IMR-90 (cell line): ENCODE results near the gene TFIP11. TPM values are rescaled to one million over a fixed set of nuclear protein-coding genes. Genes with fewer than 3 reads are reported as not detected.

Experiments
- ATAC-seq: fragments of 200-7000 bp; cut with Tn5 transposase; 2 replicates; pipeline ENCODE4 v1.9.1; 2020; ENCODE audit warnings: low read depth, mild to moderate bottlenecking, moderate library complexity
- BruUV-seq: library from RNA; stranded (reverse); fragments of 400-500 nt; replicated peaks from 2 replicates; lab custom pipeline; 2021; lab: Mats Ljungman, UMichigan
- CTCF ChIA-PET: fragments of 300-600 bp; formaldehyde crosslinking; extraction: SDS; loops from one replicate; lab custom pipeline; 2021; ENCODE audit warnings: antibody characterized with exemption; lab: Yijun Ruan, JAX
- POLR2A ChIA-PET: fragments of 300-600 bp; sonication (Branson Sonifier 250); formaldehyde crosslinking; loops from one replicate; lab custom pipeline; 2022; ENCODE audit warnings: antibody characterized with exemption; ENCODE audit not compliant: unreplicated experiment; lab: Charles Lee
- DNase-seq: peaks from one replicate; pipeline ENCODE4 v3.0.0; 2013
- H2AFZ ChIP-seq: replicated peaks from 2 replicates; pipeline ENCODE3; 2013; ENCODE audit warnings: low read length, mild to moderate bottlenecking; ENCODE audit not compliant: poor library complexity
- H2AK5ac ChIP-seq: 2 replicates; pipeline ENCODE4 v1.6.1; 2013; ENCODE audit warnings: low read depth, low read length, inconsistent platforms
- H2AK9ac ChIP-seq: replicated peaks from 2 replicates; pipeline ENCODE3; 2013; ENCODE audit warnings: mild to moderate bottlenecking, low read depth, low read length, moderate library complexity; ENCODE audit not compliant: poor library complexity
- H2BK120ac ChIP-seq: 2 replicates; pipeline ENCODE4 v1.6.1; 2013; ENCODE audit warnings: low read depth, low read length, inconsistent platforms
- H2BK15ac ChIP-seq: 3 replicates; pipeline ENCODE4 v1.6.1; 2013; ENCODE audit warnings: low read depth, low read length, inconsistent platforms
- H2BK20ac ChIP-seq: 2 replicates; pipeline ENCODE4 v1.6.1; 2013; ENCODE audit warnings: low read depth, mild to moderate bottlenecking, inconsistent platforms, low read length, moderate library complexity
- H2BK5ac ChIP-seq: 2 replicates; pipeline ENCODE4 v1.6.1; 2013; ENCODE audit warnings: mild to moderate bottlenecking, low read depth, low read length, inconsistent platforms; ENCODE audit not compliant: poor library complexity, severe bottlenecking
- H3K14ac ChIP-seq: replicated peaks from 2 replicates; pipeline ENCODE4 v1.6.1; 2013; ENCODE audit warnings: low read depth, low read length, inconsistent platforms
- H3K18ac ChIP-seq: 2 replicates; pipeline ENCODE4 v1.6.1; 2013; ENCODE audit warnings: low read depth, low read length, control low read depth
- H3K23ac ChIP-seq: 2 replicates; pipeline ENCODE4 v1.6.1; 2013; ENCODE audit warnings: low read depth, low read length, inconsistent platforms
- H3K27ac ChIP-seq: 2 replicates; pipeline ENCODE4 v1.5.1; 2013; ENCODE audit warnings: mild to moderate bottlenecking, control low read depth, low read length; ENCODE audit not compliant: insufficient read depth
- H3K27me3 ChIP-seq: 2 replicates; pipeline ENCODE4 v1.6.1; 2013; ENCODE audit warnings: low read length; ENCODE audit not compliant: control insufficient read depth, insufficient read depth
- H3K36me3 ChIP-seq: 2 replicates; pipeline ENCODE4 v1.6.1; 2013; ENCODE audit warnings: low read length, mixed read lengths; ENCODE audit not compliant: control insufficient read depth, insufficient read depth
- H3K4ac ChIP-seq: 2 replicates; pipeline ENCODE4 v1.6.1; 2013; ENCODE audit warnings: low read depth, low read length, inconsistent platforms
- H3K4me1 ChIP-seq: 2 replicates; pipeline ENCODE4 v1.6.1; 2013; ENCODE audit warnings: low read length, mixed read lengths; ENCODE audit not compliant: control insufficient read depth, insufficient read depth
- H3K4me2 ChIP-seq: 2 replicates; pipeline ENCODE4 v1.6.1; 2013; ENCODE audit warnings: low read depth, mild to moderate bottlenecking, control low read depth, low read length, moderate library complexity
- H3K4me3 ChIP-seq: 2 replicates; pipeline ENCODE4 v1.5.1; 2013; ENCODE audit warnings: low read depth, mild to moderate bottlenecking, control low read depth, low read length, moderate library complexity; ENCODE audit not compliant: insufficient read depth
- H3K56ac ChIP-seq: 2 replicates; pipeline ENCODE4 v1.6.1; 2013; ENCODE audit warnings: low read length, inconsistent platforms; ENCODE audit not compliant: insufficient read depth; ENCODE audit errors: extremely low read depth
- H3K79me1 ChIP-seq, 2 experiments: 2 replicates each; pipeline ENCODE4 v1.6.1; 2013; ENCODE audit warnings: low read length in 2 of 2, inconsistent platforms in 1 of 2, low read depth in 1 of 2
- H3K9ac ChIP-seq: 2 replicates; pipeline ENCODE4 v1.6.1; 2013; ENCODE audit warnings: low read depth, low read length, control low read depth
- H3K9me1 ChIP-seq: 2 replicates; pipeline ENCODE4 v1.6.1; 2013; ENCODE audit warnings: low read length, inconsistent platforms; ENCODE audit not compliant: insufficient read depth
- H3K9me3 ChIP-seq: 2 replicates; pipeline ENCODE4 v1.6.1; 2013; ENCODE audit warnings: low read length; ENCODE audit not compliant: control insufficient read depth, insufficient read depth
- H4K20me1 ChIP-seq: 2 replicates; pipeline ENCODE4 v1.6.1; 2013; ENCODE audit warnings: low read length, inconsistent platforms; ENCODE audit not compliant: insufficient read depth
- H4K5ac ChIP-seq: 2 replicates; pipeline ENCODE4 v1.6.1; 2013; ENCODE audit warnings: mild to moderate bottlenecking, low read depth, low read length, control low read depth
- H4K8ac ChIP-seq, 2 experiments: 2 replicates each; pipeline ENCODE4 v1.6.1; 2013; ENCODE audit warnings: low read depth in 2 of 2, low read length in 2 of 2, control low read depth in 1 of 2, inconsistent platforms in 1 of 2
- H4K91ac ChIP-seq: 2 replicates; pipeline ENCODE4 v1.6.1; 2013; ENCODE audit warnings: low read depth, low read length, inconsistent platforms; ENCODE audit not compliant: insufficient read depth
- BHLHE40 ChIP-seq: fragments of 150-350 bp; IDR thresholded peaks from 2 replicates; pipeline ENCODE4 v1.6.1; 2016; ENCODE audit warnings: mild to moderate bottlenecking, low read depth, low read length
- CEBPB ChIP-seq: IDR thresholded peaks from 2 replicates; pipeline ENCODE4 v1.6.1; 2012; ENCODE audit warnings: low read depth, low read length, improper control_type of control experiment
- CHD1 ChIP-seq: IDR thresholded peaks from 2 replicates; pipeline ENCODE4 v1.6.1; 2012; ENCODE audit warnings: low read depth, low read length, improper control_type of control experiment
- FOS ChIP-seq: fragments of 150-350 bp; IDR thresholded peaks from 2 replicates; pipeline ENCODE4 v1.6.1; 2016; ENCODE audit warnings: low read depth, low read length
- MAFK ChIP-seq: IDR thresholded peaks from 2 replicates; pipeline ENCODE4 v1.6.1; 2012; ENCODE audit warnings: low read depth, low read length, improper control_type of control experiment
- MAZ ChIP-seq: IDR thresholded peaks from 2 replicates; pipeline ENCODE4 v1.6.1; 2012; ENCODE audit warnings: low read depth, mild to moderate bottlenecking, low read length, improper control_type of control experiment, moderate library complexity, borderline replicate concordance
- MXI1 ChIP-seq: IDR thresholded peaks from 2 replicates; pipeline ENCODE4 v1.6.1; 2012; ENCODE audit warnings: low read depth, mild to moderate bottlenecking, low read length, moderate library complexity, borderline replicate concordance
- NFE2L2 ChIP-seq: fragments of 150-350 bp; IDR thresholded peaks from 2 replicates; pipeline ENCODE4 v1.6.1; 2016; ENCODE audit warnings: low read depth, mild to moderate bottlenecking, low read length
- POLR2A ChIP-seq: IDR thresholded peaks from 2 replicates; pipeline ENCODE4 v1.6.1; 2012; ENCODE audit warnings: mild to moderate bottlenecking, low read depth, low read length
- RAD21 ChIP-seq: IDR thresholded peaks from 2 replicates; pipeline ENCODE4 v1.6.1; 2012; ENCODE audit warnings: low read length, improper control_type of control experiment
- RCOR1 ChIP-seq: IDR thresholded peaks from 2 replicates; pipeline ENCODE4 v1.6.1; 2012; ENCODE audit warnings: mild to moderate bottlenecking, low read length, improper control_type of control experiment; ENCODE audit not compliant: insufficient replicate concordance
- RFX5 ChIP-seq: IDR thresholded peaks from 2 replicates; pipeline ENCODE4 v1.8.0; 2012; ENCODE audit warnings: low read depth, mild to moderate bottlenecking, low read length, moderate library complexity
- SMC3 ChIP-seq: fragments of 150-350 bp; IDR thresholded peaks from 2 replicates; pipeline ENCODE4 v1.6.1; 2016; ENCODE audit warnings: low read depth, mild to moderate bottlenecking, antibody characterized with exemption, low read length, moderate library complexity
- WGBS, 2 experiments: methylation state at CpG; one replicate each; pipeline versions ENCODE4 v1.1.5 to v1.1.7; 2013; ENCODE audit warnings: missing lambda C conversion rate in 2 of 2; ENCODE audit not compliant: insufficient read length in 1 of 2; ENCODE audit errors: extremely low coverage in 2 of 2; 5-methylcytosine and 5-hydroxymethylcytosine counted together
- dilution Hi-C: fragments of 300-500 bp; cut with HindIII; formaldehyde crosslinking; loops from one replicate; pipeline ENCODE4 v1.14.3; 2018; ENCODE audit warnings: low sequenced_read_pairs; ENCODE audit not compliant: unreplicated experiment
- in situ Hi-C: fragments of 300-500 bp; cut with MboI; formaldehyde crosslinking; loops from 3 replicates; pipeline ENCODE4 v1.14.3; 2019; ENCODE audit warnings: low sequenced_read_pairs, inconsistent platforms, mixed read lengths
- intact Hi-C: fragments of 100-400 bp; cut with micrococcal nuclease; formaldehyde crosslinking; loops from 2 replicates; pipeline ENCODE4 v1.10.0; 2022
- polyA plus RNA-seq, 3 experiments: library from polyadenylated mRNA; depleted of rRNA; stranded (reverse); fragments of >200 nt; gene quantifications; 2 replicates each; pipeline ENCODE4 v1.2.3, GENCODE V29; 2012; ENCODE audit warnings: low replicate concordance in 1 of 3
- total RNA-seq: library from RNA; depleted of rRNA; stranded (reverse); fragments of >200 nt; gene quantifications from 2 replicates; pipeline ENCODE4 v1.2.3, GENCODE V29; 2012
- TF ChIP-seq, protein P1 (sequence below): fragments of 150-350 bp; IDR thresholded peaks from 2 replicates; pipeline ENCODE4 v1.6.1; 2017; ENCODE audit warnings: mild to moderate bottlenecking, antibody characterized with exemption, low read length, low read depth
- TF ChIP-seq, protein P2 (sequence below): fragments of 150-350 bp; IDR thresholded peaks from 2 replicates; pipeline ENCODE4 v1.6.1; 2016; ENCODE audit warnings: low read depth, mild to moderate bottlenecking, low read length, moderate library complexity, borderline replicate concordance
- TF ChIP-seq, protein P3 (sequence below): conservative IDR thresholded peaks from 2 replicates; pipeline ENCODE4 v1.5.1; 2012; ENCODE audit warnings: mild to moderate bottlenecking, low read depth, low read length, improper control_type of control experiment

Gene TFIP11
- total and polyA plus RNA-seq, 2 of the 4 experiments (the other 2 are of a cell fraction) = 22.5 to 43.2 TPM

DNA sequence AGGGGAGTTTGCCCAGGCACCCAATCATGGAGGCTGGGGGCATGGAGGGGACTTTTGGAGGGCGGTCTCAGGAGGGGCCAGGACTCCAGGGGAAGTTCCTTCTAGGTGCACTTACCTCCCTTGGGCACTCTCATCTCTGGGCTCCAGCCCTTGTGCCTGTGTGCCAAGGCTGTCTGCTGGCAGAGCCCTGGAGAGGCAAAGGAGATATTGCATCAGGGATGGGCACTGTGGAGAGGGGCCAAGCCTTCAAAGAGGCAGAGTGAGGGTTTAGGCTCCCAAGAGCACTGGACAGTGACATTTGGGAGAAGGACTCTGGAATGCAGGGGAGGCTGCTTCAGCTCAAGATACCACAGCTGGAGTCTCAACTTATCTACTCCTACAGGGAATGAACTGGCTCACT lies 32.2 kb upstream of the TFIP11 start:
- Histone ChIP-seq H4K5ac (no peak overlapping the region), H3K56ac (no peak overlapping the region), H3K14ac (no peak overlapping the region), H2AFZ (no peak overlapping the region), H3K23ac (no peak overlapping the region), H3K9ac (no peak overlapping the region), H2BK15ac (no peak overlapping the region), H3K36me3 (peaks cover 12% of the 10 kb centered on the region), H4K8ac (no peak overlapping the region), H3K18ac (no peak overlapping the region), H3K9me1 (peaks cover 14% of the 10 kb centered on the region), H3K27me3 (no peaks in the 10 kb centered on the region), H3K4me2 (no peak overlapping the region), H3K4me3 (no peak overlapping the region), H2BK20ac (no peak overlapping the region), H4K20me1 (no peaks in the 10 kb centered on the region), H2BK120ac (no peak overlapping the region), H4K91ac (no peak overlapping the region), H2AK9ac (no peak overlapping the region), H3K79me1 (peaks cover 25 to 73% of the 10 kb centered on the region in 2 experiments), H2BK5ac (no peak overlapping the region), H2AK5ac (no peak overlapping the region), H3K4ac (no peak overlapping the region), H3K4me1 (no peaks in the 10 kb centered on the region), H3K9me3 (no peaks in the 10 kb centered on the region), H3K27ac (no peak overlapping the region)
- in situ Hi-C loops = no loop called here
- no TSS peak for BruUV-seq
- WGBS, 2 experiments = no CpG with 5 or more reads among the region's 1 CpG
- TF ChIP-seq NFE2L2 = no peak
- no peak for TF ChIP-seq RCOR1
- TF ChIP-seq, protein P1, sequence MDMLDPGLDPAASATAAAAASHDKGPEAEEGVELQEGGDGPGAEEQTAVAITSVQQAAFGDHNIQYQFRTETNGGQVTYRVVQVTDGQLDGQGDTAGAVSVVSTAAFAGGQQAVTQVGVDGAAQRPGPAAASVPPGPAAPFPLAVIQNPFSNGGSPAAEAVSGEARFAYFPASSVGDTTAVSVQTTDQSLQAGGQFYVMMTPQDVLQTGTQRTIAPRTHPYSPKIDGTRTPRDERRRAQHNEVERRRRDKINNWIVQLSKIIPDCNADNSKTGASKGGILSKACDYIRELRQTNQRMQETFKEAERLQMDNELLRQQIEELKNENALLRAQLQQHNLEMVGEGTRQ = no peak
- no peak for TF ChIP-seq MAZ
- TF ChIP-seq BHLHE40 = no peak
- no peak for TF ChIP-seq SMC3
- no peak for TF ChIP-seq CHD1
- no peak for TF ChIP-seq RFX5
- no peak for TF ChIP-seq FOS
- no peak for TF ChIP-seq RAD21
- no peak for TF ChIP-seq POLR2A
- TF ChIP-seq, protein P2, sequence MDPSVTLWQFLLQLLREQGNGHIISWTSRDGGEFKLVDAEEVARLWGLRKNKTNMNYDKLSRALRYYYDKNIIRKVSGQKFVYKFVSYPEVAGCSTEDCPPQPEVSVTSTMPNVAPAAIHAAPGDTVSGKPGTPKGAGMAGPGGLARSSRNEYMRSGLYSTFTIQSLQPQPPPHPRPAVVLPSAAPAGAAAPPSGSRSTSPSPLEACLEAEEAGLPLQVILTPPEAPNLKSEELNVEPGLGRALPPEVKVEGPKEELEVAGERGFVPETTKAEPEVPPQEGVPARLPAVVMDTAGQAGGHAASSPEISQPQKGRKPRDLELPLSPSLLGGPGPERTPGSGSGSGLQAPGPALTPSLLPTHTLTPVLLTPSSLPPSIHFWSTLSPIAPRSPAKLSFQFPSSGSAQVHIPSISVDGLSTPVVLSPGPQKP = no peak
- TF ChIP-seq, protein P3, sequence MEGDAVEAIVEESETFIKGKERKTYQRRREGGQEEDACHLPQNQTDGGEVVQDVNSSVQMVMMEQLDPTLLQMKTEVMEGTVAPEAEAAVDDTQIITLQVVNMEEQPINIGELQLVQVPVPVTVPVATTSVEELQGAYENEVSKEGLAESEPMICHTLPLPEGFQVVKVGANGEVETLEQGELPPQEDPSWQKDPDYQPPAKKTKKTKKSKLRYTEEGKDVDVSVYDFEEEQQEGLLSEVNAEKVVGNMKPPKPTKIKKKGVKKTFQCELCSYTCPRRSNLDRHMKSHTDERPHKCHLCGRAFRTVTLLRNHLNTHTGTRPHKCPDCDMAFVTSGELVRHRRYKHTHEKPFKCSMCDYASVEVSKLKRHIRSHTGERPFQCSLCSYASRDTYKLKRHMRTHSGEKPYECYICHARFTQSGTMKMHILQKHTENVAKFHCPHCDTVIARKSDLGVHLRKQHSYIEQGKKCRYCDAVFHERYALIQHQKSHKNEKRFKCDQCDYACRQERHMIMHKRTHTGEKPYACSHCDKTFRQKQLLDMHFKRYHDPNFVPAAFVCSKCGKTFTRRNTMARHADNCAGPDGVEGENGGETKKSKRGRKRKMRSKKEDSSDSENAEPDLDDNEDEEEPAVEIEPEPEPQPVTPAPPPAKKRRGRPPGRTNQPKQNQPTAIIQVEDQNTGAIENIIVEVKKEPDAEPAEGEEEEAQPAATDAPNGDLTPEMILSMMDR = no peak
- no peak for TF ChIP-seq MXI1
- TF ChIP-seq MAFK = no peak
- no peak for TF ChIP-seq CEBPB
- CTCF ChIA-PET = interaction anchor here (1.0 kb wide), 1 partner anchor 12 kb away, joined by 3 read pairs; no protein-coding TSS in a partner anchor
- ATAC-seq (no peak), DNase-seq (no peak)
- dilution Hi-C loops = no loop called here
- intact Hi-C loops = no loop called here
- POLR2A ChIA-PET = no interaction called here
